ENCODE data around the gene CASP12. TPM values are rescaled to one million over a fixed set of nuclear protein-coding genes. Genes with fewer than 3 reads are reported as not detected.

Gene CASP12
- total and polyA plus RNA-seq, 4 donors: 0.17 TPM; not detected in 3

DNA sequence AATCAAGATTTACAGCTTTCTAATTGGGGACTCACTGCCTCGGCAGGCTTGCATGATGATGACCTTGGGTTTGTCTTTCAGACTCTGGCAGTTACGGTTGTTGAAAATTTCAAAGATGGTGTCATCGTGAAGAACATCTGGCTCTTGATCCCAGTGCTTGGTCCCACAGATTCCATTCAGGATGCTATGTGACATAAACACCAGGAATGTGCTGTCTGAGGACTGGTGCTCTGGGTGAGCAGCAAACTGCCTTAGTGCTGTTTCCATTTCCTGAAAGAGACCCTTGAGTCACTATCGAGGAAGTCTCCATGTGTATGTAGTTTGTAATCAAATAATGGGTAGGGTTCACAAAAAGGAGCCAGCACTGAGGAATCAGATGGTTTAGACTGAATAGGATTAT lies 7.1 kb downstream of the CASP12 start:
- Histone ChIP-seq H3K9ac (ENCODE audit: low read depth in 1 of 2, low read length in 2 of 2) (no peak overlapping the region), H3K36me3 (ENCODE audit: control insufficient read depth in 4 of 4, insufficient read depth in 3 of 4, low read depth in 1 of 4, low read length in 3 of 4) (no peaks in the 10 kb centered on the region), H3K9me3 (ENCODE audit: control insufficient read depth in 4 of 4, low read length in 3 of 4) (no peaks in the 10 kb centered on the region), H3K4me1 (ENCODE audit: control insufficient read depth in 4 of 4, insufficient read depth in 4 of 4, low read length in 3 of 4) (no peaks in the 10 kb centered on the region), H3K27ac (ENCODE audit: low read depth in 1 of 2, low read length in 2 of 2) (no peak overlapping the region), H3K4me3 (ENCODE audit: low read depth in 1 of 3, low read length in 3 of 3) (no peak overlapping the region), H3K27me3 (ENCODE audit: control insufficient read depth in 4 of 4, insufficient read depth in 4 of 4, low read length in 3 of 4) (peaks cover 0 to 2% (median 0%) of the 10 kb centered on the region in 4 donors)
- TF ChIP-seq REST (IDR thresholded peaks at IDR 0.05): no peak
- no peak for DNase-seq (ENCODE audit: low spot score)
- whole genome bisulfite sequencing: 82% methylated on average over 4 of the region's 4 CpGs

- H3K27ac ChIP-seq (ENCODE audit: low read depth in 1 of 2, low read length in 2 of 2): no peak overlapping the region
- TF ChIP-seq MAX (IDR thresholded peaks at IDR 0.05) (no peak), FOXA1 (IDR thresholded peaks at IDR 0.05) (no peak), RAD21 (IDR thresholded peaks at IDR 0.05) (no peak), REST (IDR thresholded peaks at IDR 0.05) (no peak)
- TF ChIP-seq, protein P1, sequence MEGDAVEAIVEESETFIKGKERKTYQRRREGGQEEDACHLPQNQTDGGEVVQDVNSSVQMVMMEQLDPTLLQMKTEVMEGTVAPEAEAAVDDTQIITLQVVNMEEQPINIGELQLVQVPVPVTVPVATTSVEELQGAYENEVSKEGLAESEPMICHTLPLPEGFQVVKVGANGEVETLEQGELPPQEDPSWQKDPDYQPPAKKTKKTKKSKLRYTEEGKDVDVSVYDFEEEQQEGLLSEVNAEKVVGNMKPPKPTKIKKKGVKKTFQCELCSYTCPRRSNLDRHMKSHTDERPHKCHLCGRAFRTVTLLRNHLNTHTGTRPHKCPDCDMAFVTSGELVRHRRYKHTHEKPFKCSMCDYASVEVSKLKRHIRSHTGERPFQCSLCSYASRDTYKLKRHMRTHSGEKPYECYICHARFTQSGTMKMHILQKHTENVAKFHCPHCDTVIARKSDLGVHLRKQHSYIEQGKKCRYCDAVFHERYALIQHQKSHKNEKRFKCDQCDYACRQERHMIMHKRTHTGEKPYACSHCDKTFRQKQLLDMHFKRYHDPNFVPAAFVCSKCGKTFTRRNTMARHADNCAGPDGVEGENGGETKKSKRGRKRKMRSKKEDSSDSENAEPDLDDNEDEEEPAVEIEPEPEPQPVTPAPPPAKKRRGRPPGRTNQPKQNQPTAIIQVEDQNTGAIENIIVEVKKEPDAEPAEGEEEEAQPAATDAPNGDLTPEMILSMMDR (IDR thresholded peaks at IDR 0.05; ENCODE audit: low read depth, low read length, missing input control): no peak
- H3K36me3 ChIP-seq (ENCODE audit: control insufficient read depth in 4 of 4, insufficient read depth in 3 of 4, low read depth in 1 of 4, low read length in 3 of 4): no peaks in the 10 kb centered on the region
- no peaks in the 10 kb centered on the region for H3K9me3 ChIP-seq (ENCODE audit: control insufficient read depth in 4 of 4, low read length in 3 of 4)
- DNase-seq (ENCODE audit: low spot score): no peak
- no peak overlapping the region for H3K9ac ChIP-seq (ENCODE audit: low read depth in 1 of 2, low read length in 2 of 2)
- no peaks in the 10 kb centered on the region for H3K4me1 ChIP-seq (ENCODE audit: control insufficient read depth in 4 of 4, insufficient read depth in 4 of 4, low read length in 3 of 4)
- H3K27me3 ChIP-seq (ENCODE audit: control insufficient read depth in 4 of 4, insufficient read depth in 4 of 4, low read length in 3 of 4): no peaks in the 10 kb centered on the region
- H3K4me3 ChIP-seq (ENCODE audit: low read depth in 1 of 3, low read length in 3 of 3): no peak overlapping the region
- WGBS: 86% methylated on average over 2 of the region's 2 CpGs
Measured at GRCh38 chr11:104883342-104883741, 14.9 kb downstream of the CASP12 start.

GRCh38 chr11:104881117-104881794 lies 17.0 kb downstream of the CASP12 start:
- Histone ChIP-seq H3K9me3 (ENCODE audit: control insufficient read depth in 4 of 4, low read length in 3 of 4) (no peaks in the 10 kb centered on the region), H3K27me3 (ENCODE audit: control insufficient read depth in 4 of 4, insufficient read depth in 4 of 4, low read length in 3 of 4) (no peaks in the 10 kb centered on the region), H3K9ac (ENCODE audit: low read depth in 1 of 2, low read length in 2 of 2) (no peak overlapping the region), H3K4me1 (ENCODE audit: control insufficient read depth in 4 of 4, insufficient read depth in 4 of 4, low read length in 3 of 4) (no peaks in the 10 kb centered on the region), H3K27ac (ENCODE audit: low read depth in 1 of 2, low read length in 2 of 2) (no peak overlapping the region), H3K36me3 (ENCODE audit: control insufficient read depth in 4 of 4, insufficient read depth in 3 of 4, low read depth in 1 of 4, low read length in 3 of 4) (no peaks in the 10 kb centered on the region), H3K4me3 (ENCODE audit: low read depth in 1 of 3, low read length in 3 of 3) (no peak overlapping the region)
- DNase-seq (ENCODE audit: low spot score): no peak
- TF ChIP-seq FOXA1 (IDR thresholded peaks at IDR 0.05): no peak
- no peak for TF ChIP-seq RAD21 (IDR thresholded peaks at IDR 0.05)
- TF ChIP-seq YY1 (IDR thresholded peaks at IDR 0.05): no peak
- TF ChIP-seq ZBTB33 (IDR thresholded peaks at IDR 0.05): no peak
- TF ChIP-seq RXRA (IDR thresholded peaks at IDR 0.05): no peak
- TF ChIP-seq TAF1 (conservative IDR thresholded peaks at IDR 0.05): no peak
- WGBS: 69% methylated on average over 3 of the region's 3 CpGs

Data from liver (tissue), 9 donors.